HG03097 (cell line): ENCODE results near the gene CLCA2.
"Not testable (repeated sequence)": the region's sequence is repeated elsewhere in the genome, so short reads cannot be mapped to it uniquely, and the experiment has no call there.

ENCODE experiments used
- ATAC-seq: cut with Tn5 transposase; IDR thresholded peaks from one replicate; pipeline ENCODE4 v1.9.1; 2021; ENCODE audit not compliant: unreplicated experiment, low FRiP score

Gene CLCA2

GRCh38 chr1:86472152-86472551, 48.2 kb downstream of the CLCA2 start:
- ATAC-seq = no peak

- no peak for ATAC-seq
Measured at GRCh38 chr1:86472767-86473166, 48.8 kb downstream of the CLCA2 start.

GRCh38 chr1:86477256-86477655, 53.3 kb downstream of the CLCA2 start:
- no peak for ATAC-seq

GRCh38 chr1:86477682-86478081, 53.7 kb downstream of the CLCA2 start:
- ATAC-seq = no peak

GRCh38 chr1:86478416-86479156, 54.6 kb downstream of the CLCA2 start:
- ATAC-seq = no peak

GRCh38 chr1:86481966-86482365, 58.0 kb downstream of the CLCA2 start:
- no peak for ATAC-seq

GRCh38 chr1:86487131-86487810, 63.3 kb downstream of the CLCA2 start:
- ATAC-seq = no peak

GRCh38 chr1:86487811-86488141, 63.8 kb downstream of the CLCA2 start:
- no peak for ATAC-seq

- ATAC-seq = no peak
Measured at GRCh38 chr1:86489242-86489878, 65.4 kb downstream of the CLCA2 start.

- ATAC-seq = no peak
Measured at GRCh38 chr1:86491171-86491950, 67.4 kb downstream of the CLCA2 start.

GRCh38 chr1:86498281-86498680, 74.3 kb downstream of the CLCA2 start:
- no peak for ATAC-seq

GRCh38 chr1:86499987-86500593, 76.1 kb downstream of the CLCA2 start:
- no peak for ATAC-seq

GRCh38 chr1:86500714-86501113, 76.7 kb downstream of the CLCA2 start:
- no peak for ATAC-seq

- not testable (repeated sequence) for ATAC-seq
Measured at GRCh38 chr1:86502125-86502646, 78.2 kb downstream of the CLCA2 start.

GRCh38 chr1:86502721-86503405, 78.9 kb downstream of the CLCA2 start:
- no peak for ATAC-seq

GRCh38 chr1:86503406-86504136, 79.6 kb downstream of the CLCA2 start:
- ATAC-seq = no peak

GRCh38 chr1:86504137-86504479, 80.1 kb downstream of the CLCA2 start:
- no peak for ATAC-seq

GRCh38 chr1:86504895-86505563, 81.1 kb downstream of the CLCA2 start:
- no peak for ATAC-seq

GRCh38 chr1:86505564-86505902, 81.6 kb downstream of the CLCA2 start:
- ATAC-seq = no peak
